HUES48 (cell line): Measurements from ENCODE around the gene LARP7.
"Not testable (repeated sequence)": the region's sequence is repeated elsewhere in the genome, so short reads cannot be mapped to it uniquely, and the experiment has no call there.

Experiments
- H3K27ac ChIP-seq: one replicate; pipeline ENCODE4 v1.7.0; 2013; ENCODE audit warnings: low read depth, low read length, inconsistent platforms
- H3K27me3 ChIP-seq: 2 replicates; pipeline ENCODE4 v1.6.1; 2013; ENCODE audit warnings: mild to moderate bottlenecking, low read length; ENCODE audit not compliant: control insufficient read depth, insufficient read depth
- H3K36me3 ChIP-seq: 2 replicates; pipeline ENCODE4 v1.6.1; 2013; ENCODE audit warnings: low read length; ENCODE audit not compliant: control insufficient read depth, insufficient read depth
- H3K4me1 ChIP-seq: 2 replicates; pipeline ENCODE4 v1.6.1; 2013; ENCODE audit warnings: mild to moderate bottlenecking, low read length; ENCODE audit not compliant: control insufficient read depth, insufficient read depth
- H3K4me3 ChIP-seq: 2 replicates; pipeline ENCODE4 v1.5.1; 2013; ENCODE audit warnings: mild to moderate bottlenecking, low read depth, low read length
- H3K9ac ChIP-seq: 2 replicates; pipeline ENCODE4 v1.6.1; 2013; ENCODE audit warnings: mild to moderate bottlenecking, low read depth, low read length, moderate library complexity
- H3K9me3 ChIP-seq: 2 replicates; pipeline ENCODE4 v1.6.1; 2013; ENCODE audit warnings: low read length; ENCODE audit not compliant: control insufficient read depth, insufficient read depth

Gene LARP7

GRCh38 chr4:112680996-112681395, 44.1 kb downstream of the LARP7 start:
- H3K27me3 ChIP-seq, result no peaks in the 10 kb centered on the region
- H3K9ac ChIP-seq, result no peak overlapping the region
- H3K27ac ChIP-seq, result no peak overlapping the region
- no peaks in the 10 kb centered on the region for H3K36me3 ChIP-seq
- H3K4me1 ChIP-seq, result no peaks in the 10 kb centered on the region
- no peak overlapping the region for H3K4me3 ChIP-seq
- H3K9me3 ChIP-seq, result no peaks in the 10 kb centered on the region

DNA sequence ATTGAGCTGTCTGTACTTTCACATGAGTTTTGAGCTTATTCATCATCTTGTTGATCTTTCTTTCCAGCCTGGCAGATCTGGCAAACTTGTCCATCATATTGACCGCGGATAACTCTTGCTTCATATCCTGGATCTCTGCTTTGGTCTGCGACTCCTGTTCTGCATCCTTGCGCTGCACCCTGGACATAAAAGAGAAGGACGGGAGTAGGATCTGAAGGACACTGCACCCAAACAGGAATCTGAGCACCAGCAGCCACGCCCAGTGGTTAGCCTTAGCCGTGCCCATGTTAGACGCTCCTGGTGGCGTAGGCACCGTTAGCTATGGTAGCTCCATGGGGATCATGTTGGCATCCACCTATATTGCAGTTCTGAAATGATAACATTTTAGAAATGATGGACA, 56.6 kb downstream of the LARP7 start:
- no peak overlapping the region for H3K9ac ChIP-seq
- H3K27ac ChIP-seq, result no peak overlapping the region
- no peaks in the 10 kb centered on the region for H3K9me3 ChIP-seq
- H3K4me3 ChIP-seq, result no peak overlapping the region
- no peaks in the 10 kb centered on the region for H3K4me1 ChIP-seq
- no peaks in the 10 kb centered on the region for H3K27me3 ChIP-seq
- H3K36me3 ChIP-seq, result peaks cover 20% of the 10 kb centered on the region

DNA sequence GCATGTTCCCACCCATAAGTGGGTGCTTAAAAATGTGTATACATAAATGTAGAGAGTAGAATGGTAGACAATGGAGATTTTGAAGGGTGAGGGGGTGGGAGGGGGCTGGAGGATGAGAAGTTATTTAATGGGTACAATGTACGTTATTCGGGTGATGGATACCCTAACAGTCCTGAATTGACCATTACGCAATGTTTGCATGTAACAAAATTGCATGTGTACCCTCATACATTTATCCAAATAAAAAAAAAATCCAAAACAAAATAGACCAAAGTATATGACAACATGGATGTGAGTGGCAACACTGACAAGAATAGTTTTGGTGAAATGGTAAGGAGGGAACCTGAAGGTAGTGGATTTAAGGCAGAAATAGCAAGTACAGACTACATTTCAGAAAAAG, 63.7 kb downstream of the LARP7 start:
- no peaks in the 10 kb centered on the region for H3K9me3 ChIP-seq

DNA sequence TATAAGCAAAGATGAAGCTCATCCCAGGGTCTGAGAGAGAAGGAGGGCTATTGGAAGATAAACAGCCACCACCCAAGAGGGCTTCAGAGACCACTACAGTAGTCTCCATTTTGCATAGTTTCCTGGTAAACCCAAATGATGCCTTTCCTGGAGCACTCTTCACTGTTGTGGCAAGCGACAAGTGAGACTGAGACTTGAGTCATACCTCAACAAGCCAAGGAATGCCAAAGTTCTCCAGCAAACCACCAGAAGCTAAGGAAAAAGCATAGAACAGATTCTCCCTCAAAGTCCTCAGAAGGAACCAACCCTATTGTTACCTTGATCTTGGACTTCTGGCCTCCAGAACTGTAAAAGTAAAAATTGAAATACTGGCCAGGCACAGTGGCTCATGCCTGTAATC, 65.9 kb downstream of the LARP7 start:
- H3K9ac ChIP-seq, result no peak overlapping the region
- no peak overlapping the region for H3K4me3 ChIP-seq
- no peaks in the 10 kb centered on the region for H3K27me3 ChIP-seq

More for the DNA sequence above, 63.7 kb downstream of the LARP7 start:
- no peak overlapping the region for H3K4me3 ChIP-seq
- H3K4me1 ChIP-seq, result peaks cover 5% of the 10 kb centered on the region
- no peak overlapping the region for H3K9ac ChIP-seq
- no peak overlapping the region for H3K27ac ChIP-seq
- H3K27me3 ChIP-seq, result no peaks in the 10 kb centered on the region
- no peaks in the 10 kb centered on the region for H3K36me3 ChIP-seq

DNA sequence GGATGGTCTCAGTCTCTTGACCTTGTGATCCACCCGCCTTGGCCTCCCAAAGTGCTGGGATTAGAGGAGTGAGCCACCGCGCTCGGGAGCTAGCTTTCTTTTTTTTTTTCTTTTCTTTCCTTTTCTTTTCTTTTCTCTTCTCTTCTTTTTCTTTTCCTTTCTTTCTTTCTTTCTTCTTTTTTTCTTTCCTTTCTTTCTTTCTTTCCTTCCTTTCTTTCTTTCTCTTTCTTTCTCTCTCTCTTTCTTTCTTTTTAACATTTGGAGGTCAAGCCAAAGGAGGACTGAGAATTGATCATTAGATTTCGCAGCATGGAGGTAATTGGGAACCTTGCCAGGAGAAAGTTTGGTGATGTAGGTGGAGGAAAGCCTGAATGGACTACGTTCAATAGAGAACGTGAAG, 67.4 kb downstream of the LARP7 start:
- peak overlapping the region; percentile 67 for H3K4me3 ChIP-seq
- H3K4me1 ChIP-seq, result peaks cover 27% of the 10 kb centered on the region
- H3K9me3 ChIP-seq, result no peaks in the 10 kb centered on the region
- peak overlapping the region; percentile 94 for H3K27ac ChIP-seq
- peak overlapping the region; percentile 84; the same call in 1 of the 2 replicates for H3K9ac ChIP-seq
- H3K36me3 ChIP-seq, result no peaks in the 10 kb centered on the region
- H3K27me3 ChIP-seq, result no peaks in the 10 kb centered on the region

More for the DNA sequence above, 65.9 kb downstream of the LARP7 start:
- no peaks in the 10 kb centered on the region for H3K9me3 ChIP-seq
- H3K36me3 ChIP-seq, result no peaks in the 10 kb centered on the region
- H3K27ac ChIP-seq, result peak overlapping the region; percentile 18
- peaks cover 16% of the 10 kb centered on the region for H3K4me1 ChIP-seq

DNA sequence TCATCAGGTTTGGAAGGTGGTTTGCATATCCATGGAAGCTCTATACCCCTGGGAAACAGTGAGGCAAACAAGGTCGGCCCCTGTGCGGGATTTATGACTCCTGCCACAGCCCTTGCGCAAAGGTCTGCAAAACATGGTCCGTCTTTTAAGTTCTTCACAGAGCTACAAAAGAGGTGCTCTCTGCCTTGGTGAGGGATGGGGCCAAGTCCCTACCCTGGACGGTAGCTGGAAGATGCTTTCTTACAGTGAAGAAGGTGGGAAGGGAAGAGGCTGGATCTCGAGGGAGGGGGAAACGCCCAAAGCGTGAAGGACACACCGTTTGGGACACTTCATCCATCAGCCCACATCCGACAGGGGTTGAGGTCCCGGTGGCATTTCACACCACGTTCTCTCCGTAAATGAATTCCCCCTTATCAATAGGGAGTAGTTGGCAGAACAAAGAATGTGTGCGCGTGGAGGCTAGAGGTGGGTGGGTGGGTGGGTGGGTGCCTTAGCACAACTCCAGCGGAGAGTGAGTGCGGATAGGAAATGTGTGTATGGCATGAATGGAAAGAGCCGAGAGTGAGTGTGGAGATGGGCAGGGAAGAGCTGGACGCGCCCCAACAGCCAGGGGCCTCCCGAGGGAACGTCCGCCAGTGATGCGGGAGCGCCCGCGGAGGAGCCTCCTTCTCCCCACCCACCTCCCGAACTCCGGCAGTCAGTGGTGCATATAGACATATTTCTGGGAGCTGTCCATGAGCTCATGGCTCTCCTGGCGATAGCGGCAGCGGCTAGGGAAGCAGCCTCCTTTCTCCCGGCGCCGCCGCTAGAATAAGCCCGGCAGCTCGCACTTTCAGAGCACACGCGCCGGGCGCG, 68.3 kb downstream of the LARP7 start:
- Histone ChIP-seq H3K36me3 (no peaks in the 10 kb centered on the region), H3K27ac (peak overlapping the region; percentile 94), H3K4me3 (peak overlapping the region; percentile 67), H3K9me3 (no peaks in the 10 kb centered on the region), H3K4me1 (peaks cover 27% of the 10 kb centered on the region), H3K9ac (peak overlapping the region; percentile 84), H3K27me3 (no peaks in the 10 kb centered on the region)

- not testable (repeated sequence) for H3K27me3 ChIP-seq, H3K36me3 ChIP-seq, H3K9me3 ChIP-seq
- Histone ChIP-seq H3K27ac (peak overlapping the region; percentile 94), H3K9ac (peak overlapping the region; percentile 84), H3K4me3 (peak overlapping the region; percentile 67), H3K4me1 (peaks cover 27% of the 10 kb centered on the region)
Measured at GRCh38 chr4:112705891-112706839, 69.2 kb downstream of the LARP7 start.

- Histone ChIP-seq H3K4me3 (peak overlapping the region; percentile 64), H3K36me3 (no peaks in the 10 kb centered on the region), H3K9ac (peak overlapping the region; percentile 58), H3K4me1 (peaks cover 27% of the 10 kb centered on the region), H3K9me3 (no peaks in the 10 kb centered on the region), H3K27ac (peak overlapping the region; percentile 91), H3K27me3 (no peaks in the 10 kb centered on the region)
Measured at GRCh38 chr4:112706840-112707207, 69.9 kb downstream of the LARP7 start.
